ENCODE results near the gene PFDN2. TPM values are rescaled to one million over a fixed set of nuclear protein-coding genes. Genes with fewer than 3 reads are reported as not detected.
"Not testable (repeated sequence)": the region's sequence is repeated elsewhere in the genome, so short reads cannot be mapped to it uniquely, and the experiment has no call there.

The PFDN2 gene
- total RNA-seq, 2 experiments from 2014 or later, result 66.3 to 68.0 TPM

- Mint-ChIP-seq H3K36me3 (ENCODE audit: low read depth) (peaks cover 58% of the 10 kb centered on the region), H3K4me1 (ENCODE audit: low read depth) (peaks cover 29% of the 10 kb centered on the region), H3K4me3 (no peak overlapping the region), H3K27me3 (ENCODE audit: low read depth) (no peaks in the 10 kb centered on the region), H3K9me3 (ENCODE audit: insufficient read depth) (no peaks in the 10 kb centered on the region), H3K27ac (no peak overlapping the region)
- ATAC-seq, result no peak
- no peak for DNase-seq
- ChIA-PET POLR2A (no interaction called here), CTCF (interaction anchor here (1.4 to 1.9 kb wide), 2 partner anchors 12 to 17 kb away, joined by 3 to 7 read pairs; partner anchors contain the start of gene DEDD)
Observed at GRCh38 chr1:161121042-161121650, 3.3 kb upstream of the PFDN2 start.

- Mint-ChIP-seq H3K4me3 (peak overlapping the region; percentile 92), H3K27ac (peak overlapping the region; percentile 95), H3K27me3 (ENCODE audit: low read depth) (no peaks in the 10 kb centered on the region), H3K4me1 (ENCODE audit: low read depth) (peaks cover 43% of the 10 kb centered on the region), H3K9me3 (ENCODE audit: insufficient read depth) (no peaks in the 10 kb centered on the region), H3K36me3 (ENCODE audit: low read depth) (peaks cover 55% of the 10 kb centered on the region)
- peak; percentile 68 for DNase-seq
- ChIA-PET POLR2A (interaction anchor here (0.9 to 3.3 kb wide), 3 partner anchors 14 to 62 kb away, joined by 4 to 28 read pairs (median 4); partner anchors contain the start of genes DEDD and UFC1), CTCF (interaction anchor here (0.9 to 2.3 kb wide), 7 partner anchors 8 to 26 kb away, joined by 3 to 6 read pairs (median 4); partner anchors contain the start of gene DEDD)
- ATAC-seq, result peak; percentile 37
Observed at GRCh38 chr1:161119092-161119903, 1.5 kb upstream of the PFDN2 start.

GRCh38 chr1:161115961-161116360 lies 1.9 kb downstream of the PFDN2 start:
- H3K27ac Mint-ChIP-seq, result peak overlapping the region; percentile 12
- POLR2A ChIA-PET, result interaction anchor here (0.6 to 3.3 kb wide), 4 partner anchors 16 to 409 kb away, joined by 3 to 28 read pairs (median 16); partner anchors contain the start of genes DEDD and USF1
- DNase-seq; ATAC-seq; H3K9me3 Mint-ChIP-seq (ENCODE audit: insufficient read depth); H3K27me3 Mint-ChIP-seq (ENCODE audit: low read depth): not testable (repeated sequence)
- peaks cover 33% of the 10 kb centered on the region for H3K36me3 Mint-ChIP-seq (ENCODE audit: low read depth)
- H3K4me3 Mint-ChIP-seq, result peak overlapping the region; percentile 92
- peaks cover 66% of the 10 kb centered on the region for H3K4me1 Mint-ChIP-seq (ENCODE audit: low read depth)
- CTCF ChIA-PET, result interaction anchor here (1.0 to 2.4 kb wide), 2 partner anchors 16 to 65 kb away, joined by 4 to 11 read pairs; partner anchors contain the start of gene DEDD

GRCh38 chr1:161115132-161115711 lies 2.6 kb downstream of the PFDN2 start:
- H3K27me3 Mint-ChIP-seq (ENCODE audit: low read depth), result no peaks in the 10 kb centered on the region
- no peaks in the 10 kb centered on the region for H3K9me3 Mint-ChIP-seq (ENCODE audit: insufficient read depth)
- ATAC-seq (no peak), DNase-seq (no peak)
- ChIA-PET CTCF (interaction anchor here (0.8 kb wide), 1 partner anchor 13 kb away, joined by 3 read pairs; no protein-coding TSS in a partner anchor), POLR2A (no interaction called here)
- no peak overlapping the region for H3K27ac Mint-ChIP-seq
- no peak overlapping the region for H3K4me3 Mint-ChIP-seq
- peaks cover 65% of the 10 kb centered on the region for H3K4me1 Mint-ChIP-seq (ENCODE audit: low read depth)
- peaks cover 29% of the 10 kb centered on the region for H3K36me3 Mint-ChIP-seq (ENCODE audit: low read depth)

GRCh38 chr1:161114556-161114955 lies 3.3 kb downstream of the PFDN2 start:
- no peak overlapping the region for H3K4me3 Mint-ChIP-seq

GRCh38 chr1:161113915-161114314 lies 3.9 kb downstream of the PFDN2 start:
- ChIA-PET CTCF (interaction anchor here (0.7 to 2.7 kb wide), 3 partner anchors 16 to 17 kb away, joined by 4 to 10 read pairs (median 5); partner anchors contain the start of gene KLHDC9), POLR2A (no interaction called here)
- no peak overlapping the region for H3K27ac Mint-ChIP-seq
- DNase-seq (no peak), ATAC-seq (no peak)
- peaks cover 53% of the 10 kb centered on the region for H3K4me1 Mint-ChIP-seq (ENCODE audit: low read depth)
- H3K36me3 Mint-ChIP-seq (ENCODE audit: low read depth), result peaks cover 23% of the 10 kb centered on the region
- H3K9me3 Mint-ChIP-seq (ENCODE audit: insufficient read depth), result no peaks in the 10 kb centered on the region
- no peak overlapping the region for H3K4me3 Mint-ChIP-seq
- H3K27me3 Mint-ChIP-seq (ENCODE audit: low read depth), result no peaks in the 10 kb centered on the region

More at GRCh38 chr1:161114556-161114955, 3.3 kb downstream of the PFDN2 start:
- no peak for ATAC-seq
- Mint-ChIP-seq H3K4me1 (ENCODE audit: low read depth) (peaks cover 59% of the 10 kb centered on the region), H3K27me3 (ENCODE audit: low read depth) (no peaks in the 10 kb centered on the region), H3K9me3 (ENCODE audit: insufficient read depth) (no peaks in the 10 kb centered on the region), H3K36me3 (ENCODE audit: low read depth) (peaks cover 24% of the 10 kb centered on the region), H3K27ac (peak overlapping the region; percentile 12)
- no peak for DNase-seq
- CTCF ChIA-PET, result interaction anchor here (0.7 to 1.3 kb wide), 3 partner anchors 13 to 18 kb away, joined by 3 to 5 read pairs (median 4); partner anchors contain the start of gene KLHDC9
- POLR2A ChIA-PET, result no interaction called here

- POLR2A ChIA-PET, result interaction anchor here (0.6 to 1.0 kb wide), 2 partner anchors 21 to 84 kb away, joined by 3 read pairs; partner anchors contain the start of gene DEDD
- CTCF ChIA-PET, result interaction anchor here (0.9 to 2.7 kb wide), 5 partner anchors 11 to 113 kb away, joined by 3 to 11 read pairs (median 4); partner anchors contain the start of gene KLHDC9
- no peak overlapping the region for H3K27ac Mint-ChIP-seq
Observed at GRCh38 chr1:161111527-161111926, 6.3 kb downstream of the PFDN2 start.

GRCh38 chr1:161111117-161111516 lies 6.7 kb downstream of the PFDN2 start:
- H3K9me3 Mint-ChIP-seq (ENCODE audit: insufficient read depth), result no peaks in the 10 kb centered on the region
- no peak for ATAC-seq
- H3K27ac Mint-ChIP-seq, result no peak overlapping the region
- DNase-seq, result no peak
- H3K27me3 Mint-ChIP-seq (ENCODE audit: low read depth), result no peaks in the 10 kb centered on the region
- H3K4me3 Mint-ChIP-seq, result no peak overlapping the region
- H3K4me1 Mint-ChIP-seq (ENCODE audit: low read depth), result peaks cover 38% of the 10 kb centered on the region
- peaks cover 24% of the 10 kb centered on the region for H3K36me3 Mint-ChIP-seq (ENCODE audit: low read depth)
- ChIA-PET POLR2A (no interaction called here), CTCF (interaction anchor here (2.7 kb wide), 1 partner anchor 14 kb away, joined by 10 read pairs; no protein-coding TSS in a partner anchor)

More at GRCh38 chr1:161111527-161111926, 6.3 kb downstream of the PFDN2 start:
- H3K4me1 Mint-ChIP-seq (ENCODE audit: low read depth), result peaks cover 42% of the 10 kb centered on the region
- H3K9me3 Mint-ChIP-seq (ENCODE audit: insufficient read depth), result no peaks in the 10 kb centered on the region
- no peaks in the 10 kb centered on the region for H3K27me3 Mint-ChIP-seq (ENCODE audit: low read depth)
- H3K36me3 Mint-ChIP-seq (ENCODE audit: low read depth), result peaks cover 22% of the 10 kb centered on the region
- DNase-seq (no peak), ATAC-seq (no peak)
- no peak overlapping the region for H3K4me3 Mint-ChIP-seq

- H3K36me3 Mint-ChIP-seq (ENCODE audit: low read depth), result peaks cover 25% of the 10 kb centered on the region
- no peak overlapping the region for H3K27ac Mint-ChIP-seq
- DNase-seq (no peak), ATAC-seq (no peak)
- POLR2A ChIA-PET, result no interaction called here
- CTCF ChIA-PET, result interaction anchor here (2.5 kb wide), 1 partner anchor 35 kb away, joined by 9 read pairs; no protein-coding TSS in a partner anchor
- H3K9me3 Mint-ChIP-seq (ENCODE audit: insufficient read depth), result no peaks in the 10 kb centered on the region
- H3K4me3 Mint-ChIP-seq, result no peak overlapping the region
- H3K27me3 Mint-ChIP-seq (ENCODE audit: low read depth), result no peaks in the 10 kb centered on the region
- peaks cover 6% of the 10 kb centered on the region for H3K4me1 Mint-ChIP-seq (ENCODE audit: low read depth)
Observed at GRCh38 chr1:161106431-161106830, 11.4 kb downstream of the PFDN2 start.

- ChIA-PET CTCF (interaction anchor here (9.8 kb wide), 1 partner anchor 28 kb away, joined by 292 read pairs; the partner anchor contains the start of gene ARHGAP30), POLR2A (interaction anchor here (0.6 to 6.0 kb wide), 6 partner anchors 16 to 300 kb away, joined by 3 to 86 read pairs (median 4); partner anchors contain the start of genes ARHGAP30, DEDD and USF1)
- peaks cover 29% of the 10 kb centered on the region for H3K36me3 Mint-ChIP-seq (ENCODE audit: low read depth)
- ATAC-seq (no peak), DNase-seq (no peak)
- H3K27me3 Mint-ChIP-seq (ENCODE audit: low read depth), result peaks cover 2% of the 10 kb centered on the region
- peaks cover 28% of the 10 kb centered on the region for H3K4me1 Mint-ChIP-seq (ENCODE audit: low read depth)
- no peak overlapping the region for H3K27ac Mint-ChIP-seq
- H3K4me3 Mint-ChIP-seq, result no peak overlapping the region
- no peaks in the 10 kb centered on the region for H3K9me3 Mint-ChIP-seq (ENCODE audit: insufficient read depth)
Observed at GRCh38 chr1:161100556-161100955, 17.3 kb downstream of the PFDN2 start.

All from activated CD8-positive, alpha-beta T cell treated with anti-CD3 and anti-CD28 coated beads, Interleukin-2, amount 10 ng/mL, durations not matched to agents 7 days and 5 days (primary cell).